Motor neuron (in vitro differentiated cells): ENCODE measurements around the gene TPP2. TPM values are rescaled to one million over a fixed set of nuclear protein-coding genes. Genes with fewer than 3 reads are reported as not detected.

Experiments used
- ATAC-seq, 8 experiments: fragments of 200-7000 bp; cut with Tn5 transposase; replicated peaks in 6 of 8; 2 replicates each; pipeline ENCODE4 v1.8.0; 2021; ENCODE audit warnings: mild to moderate bottlenecking in 8 of 8, moderate library complexity in 8 of 8
- H3K27ac ChIP-seq, 2 donors: fragments of 250-450 bp; sonication (Bioruptor Pico); 2 replicates each; pipeline ENCODE4 v1.9.0; 2021; ENCODE audit warnings: antibody characterized with exemption in 2 of 2, mild to moderate bottlenecking in 2 of 2, moderate library complexity in 1 of 2
- H3K4me1 ChIP-seq, 2 donors: fragments of 250-450 bp; sonication (Bioruptor Pico); replicated peaks in 1 of 2; 2 replicates each; pipeline ENCODE4 v1.6.1; 2021; ENCODE audit warnings: antibody characterized with exemption in 2 of 2, mild to moderate bottlenecking in 2 of 2, moderate library complexity in 1 of 2
- H3K4me3 ChIP-seq, 5 donors: fragments of 250-450 bp; sonication (Bioruptor Pico); 2 replicates each; pipeline ENCODE4 v1.9.0; 2021; ENCODE audit warnings: antibody characterized with exemption in 5 of 5, mild to moderate bottlenecking in 5 of 5, moderate library complexity in 4 of 5
- WGBS, 10 experiments: fragments of 450-650 bp; shearing (Covaris generic); methylation state at CpG; one replicate each; pipeline ENCODE4 v1.0.0; 2022; 5-methylcytosine and 5-hydroxymethylcytosine counted together
- in situ Hi-C, 9 experiments: fragments of 400-800 bp; cut with MboI; loops; one replicate each; pipeline ENCODE4 v1.15.0; 2021; ENCODE audit warnings: low sequenced_read_pairs in 9 of 9, low pct_unique_long_range_greater_than_20kb in 2 of 9; ENCODE audit not compliant: unreplicated experiment in 9 of 9
- total RNA-seq, 8 experiments: library from RNA; unstranded; fragments of 300-600 nt; gene quantifications; 2 replicates each; pipeline versions ENCODE4 v1.2.3 to v1.2.4, GENCODE V29; 2022

TPP2 gene
- total RNA-seq, 8 experiments from 2014 or later = 22.0 to 70.8 (median 38.0) TPM

DNA sequence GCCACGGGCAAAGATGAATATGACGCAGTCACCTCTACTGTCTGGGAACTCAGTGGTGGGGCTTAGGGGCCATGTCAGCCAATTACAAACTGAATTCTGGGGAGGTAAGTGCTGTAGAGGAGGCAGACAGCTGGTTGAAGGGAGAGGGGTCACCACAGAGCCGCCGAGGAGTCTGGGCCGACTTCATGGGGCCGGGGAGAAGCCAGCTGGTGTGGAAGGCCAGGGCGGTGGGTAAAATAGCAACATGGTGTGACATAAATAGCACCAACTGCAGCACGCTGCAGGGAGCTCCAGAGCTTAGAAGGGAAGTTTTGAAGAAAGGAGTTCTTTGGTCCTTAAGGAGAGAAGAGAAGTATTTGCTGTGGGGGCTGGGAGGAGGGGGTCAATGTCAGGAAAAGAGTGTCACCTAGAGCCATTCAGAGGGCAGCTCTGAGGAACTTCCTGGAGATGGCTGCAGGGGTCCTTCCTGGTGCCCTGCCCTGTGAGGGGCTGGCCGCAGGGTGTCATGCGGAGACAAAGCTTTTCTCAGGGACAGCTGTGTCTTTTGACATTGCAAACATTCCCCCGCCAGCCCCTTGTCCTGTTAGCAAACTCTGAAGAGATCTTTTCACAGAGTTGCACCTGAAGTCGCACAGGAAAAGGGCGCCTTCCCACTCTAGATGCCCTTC is 91.7 kb downstream of the TPP2 start:
- Histone ChIP-seq H3K4me3 (no peak overlapping the region), H3K4me1 (no peaks in the 10 kb centered on the region), H3K27ac (no peak overlapping the region)
- WGBS, 10 experiments = 0 to 94% (median 39%) methylated on average over 1 to 9 of the region's 13 CpGs; no CpG with 5 or more reads in 3 of the 10 experiments
- no peak for ATAC-seq
- in situ Hi-C loops = no loop called here

- in situ Hi-C loops = no loop called here
- no peak for ATAC-seq
- no peak overlapping the region for H3K27ac ChIP-seq
- WGBS, 10 experiments = 40 to 100% (median 97%) methylated on average over 1 to 4 of the region's 4 CpGs; no CpG with 5 or more reads in 1 of the 10 experiments
- H3K4me1 ChIP-seq = no peaks in the 10 kb centered on the region
- no peak overlapping the region for H3K4me3 ChIP-seq
Observed at GRCh38 chr13:102690883-102691282, 94.1 kb downstream of the TPP2 start.

DNA sequence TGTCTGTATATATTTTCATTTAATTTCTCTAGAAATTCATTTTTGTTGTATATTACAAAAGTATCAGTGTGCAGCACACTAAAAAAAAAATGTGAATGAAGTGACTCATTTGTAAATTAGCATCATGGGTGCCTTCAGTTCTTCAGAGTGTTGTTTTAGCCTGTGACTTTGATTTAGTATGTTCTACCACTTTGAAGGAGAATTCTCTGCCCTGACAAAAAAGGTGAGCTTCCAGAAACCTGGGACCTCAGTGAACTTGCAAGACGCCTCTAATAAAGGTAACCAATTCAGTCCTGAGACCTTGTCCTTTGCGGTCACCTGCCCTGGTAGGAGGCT is 95.7 kb downstream of the TPP2 start:
- Histone ChIP-seq H3K4me1 (no peaks in the 10 kb centered on the region), H3K4me3 (no peak overlapping the region), H3K27ac (no peak overlapping the region)
- in situ Hi-C loops = no loop called here
- 20 to 100% (median 93%) methylated on average over 1 to 2 of the region's 2 CpGs; no CpG with 5 or more reads in 5 of the 10 experiments for WGBS, 10 experiments
- ATAC-seq = peak in 2 of 8 experiments; percentile 73 to 80

DNA sequence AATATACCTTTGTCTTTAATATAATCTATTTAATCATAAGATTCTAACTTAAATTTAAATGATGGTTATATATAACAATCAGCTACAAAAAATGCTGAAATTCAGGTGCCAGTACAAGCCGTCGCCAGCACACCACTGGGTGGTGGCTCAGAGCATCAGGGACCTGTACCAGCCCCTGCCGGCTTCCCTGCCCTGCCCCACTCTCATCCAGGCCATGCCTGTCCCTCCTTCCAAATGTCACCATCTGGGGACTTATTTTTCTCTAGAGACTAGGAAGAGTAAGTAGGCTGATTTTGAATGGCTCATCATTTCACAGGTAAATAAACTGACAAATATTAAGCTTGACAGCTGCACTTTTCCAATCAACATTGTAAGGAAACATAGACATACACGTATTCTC is 96.5 kb downstream of the TPP2 start:
- H3K4me3 ChIP-seq = no peak overlapping the region
- ATAC-seq = no peak
- no peak overlapping the region for H3K27ac ChIP-seq
- in situ Hi-C loops = no loop called here
- no peaks in the 10 kb centered on the region for H3K4me1 ChIP-seq
- WGBS, 10 experiments = 67 to 100% (median 80%) methylated on average over 1 to 3 of the region's 4 CpGs; no CpG with 5 or more reads in 5 of the 10 experiments

DNA sequence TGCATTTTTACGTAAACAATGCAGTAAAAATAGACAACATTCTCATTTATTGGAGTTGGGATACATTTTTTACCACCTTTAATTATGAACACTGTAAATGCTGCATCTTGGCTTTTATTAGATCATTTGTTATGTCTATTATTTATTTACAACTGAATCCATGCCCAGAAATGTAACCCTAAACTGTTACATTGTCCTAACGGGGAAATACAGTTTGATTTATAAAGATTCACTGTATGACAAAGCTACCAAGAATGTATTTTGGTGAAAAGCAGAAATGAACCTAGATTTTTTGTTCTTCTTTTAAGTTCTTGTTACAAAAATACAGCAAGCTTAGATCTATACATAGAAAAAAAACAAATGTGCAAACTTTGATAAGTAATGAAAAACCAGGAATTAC is 97.0 kb downstream of the TPP2 start:
- 28 to 100% (median 61%) methylated on average over 2 of the region's 2 CpGs for WGBS, 10 experiments
- Histone ChIP-seq H3K4me3 (no peak overlapping the region), H3K4me1 (no peaks in the 10 kb centered on the region), H3K27ac (no peak overlapping the region)
- no peak for ATAC-seq
- in situ Hi-C loops = no loop called here

DNA sequence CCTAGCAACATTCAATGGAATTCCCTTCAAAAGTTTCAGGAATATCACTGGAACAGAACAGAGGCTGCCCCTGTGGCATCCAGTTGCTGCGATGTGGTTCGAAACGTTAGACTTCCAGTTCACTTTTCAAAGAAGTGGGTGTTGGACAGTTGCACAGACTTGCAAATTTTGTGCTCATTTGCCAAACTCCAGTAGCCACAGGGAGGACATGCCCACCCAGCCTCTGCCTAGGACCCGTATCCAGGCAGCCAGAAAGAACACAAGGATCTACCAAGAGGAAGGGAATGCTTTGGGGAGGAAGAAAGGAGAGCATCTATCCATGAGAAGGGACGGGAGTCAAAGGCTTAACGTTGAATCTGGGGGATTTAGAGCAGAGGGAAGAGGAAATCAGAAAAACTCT is 98.2 kb downstream of the TPP2 start, which contains the start of gene METTL21C:
Gene METTL21C, minus strand, starts transcription at position 108 of the 400 bp plus-strand sequence. CDS start 546 bp downstream, outside the sequence.
- Histone ChIP-seq H3K4me3 (no peak within 1 kb of the TSS), H3K4me1 (no peaks in the 10 kb centered on the region), H3K27ac (no peak within 1 kb of the TSS)
- 57 to 100% (median 71%) methylated on average over 1 to 5 of the region's 6 CpGs; no CpG with 5 or more reads in 3 of the 10 experiments for WGBS, 10 experiments
- in situ Hi-C loops = no loop called here
- peak in 2 of 8 experiments; percentile 79 to 81 for ATAC-seq

GRCh38 chr13:102696465-102696864 is 99.7 kb downstream of the TPP2 start:
- H3K4me1 ChIP-seq = no peaks in the 10 kb centered on the region
- no peak overlapping the region for H3K4me3 ChIP-seq
- WGBS, 10 experiments = 30 to 100% (median 82%) methylated on average over 1 to 4 of the region's 4 CpGs; no CpG with 5 or more reads in 4 of the 10 experiments
- H3K27ac ChIP-seq = no peak overlapping the region
- in situ Hi-C loops = no loop called here
- no peak for ATAC-seq

DNA sequence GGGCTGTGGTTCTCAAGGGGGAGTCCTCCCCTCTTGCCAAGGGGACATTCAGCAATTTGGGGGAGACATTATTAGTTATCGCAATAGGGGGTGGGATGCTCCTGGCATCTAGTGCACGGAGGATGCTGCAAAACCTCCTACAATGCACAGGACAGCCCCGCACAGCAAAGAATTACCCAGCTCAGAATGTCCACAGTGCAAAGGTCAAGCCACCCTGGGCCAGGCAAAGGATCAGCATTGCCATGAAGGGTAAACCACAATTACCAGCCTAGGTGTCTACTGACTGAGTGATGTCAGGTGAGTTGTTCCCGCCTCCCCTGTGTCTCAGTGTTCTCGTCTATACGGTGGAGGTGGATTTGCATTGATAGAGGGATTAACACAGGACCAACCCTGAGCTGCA is 100.5 kb downstream of the TPP2 start:
- no peak overlapping the region for H3K4me3 ChIP-seq
- no peak for ATAC-seq
- in situ Hi-C loops = no loop called here

GRCh38 chr13:102697929-102698648 is 101.3 kb downstream of the TPP2 start:
- in situ Hi-C loops = no loop called here
- Histone ChIP-seq H3K27ac (no peak overlapping the region), H3K4me1 (no peaks in the 10 kb centered on the region), H3K4me3 (no peak overlapping the region)
- no peak for ATAC-seq
- WGBS, 10 experiments = 50 to 100% (median 87%) methylated on average over 1 to 6 of the region's 8 CpGs; no CpG with 5 or more reads in 2 of the 10 experiments

More for the DNA sequence above, 100.5 kb downstream of the TPP2 start:
- Histone ChIP-seq H3K27ac (no peak overlapping the region), H3K4me1 (no peaks in the 10 kb centered on the region)
- 60 to 100% (median 82%) methylated on average over 1 to 5 of the region's 6 CpGs; no CpG with 5 or more reads in 2 of the 10 experiments for WGBS, 10 experiments

DNA sequence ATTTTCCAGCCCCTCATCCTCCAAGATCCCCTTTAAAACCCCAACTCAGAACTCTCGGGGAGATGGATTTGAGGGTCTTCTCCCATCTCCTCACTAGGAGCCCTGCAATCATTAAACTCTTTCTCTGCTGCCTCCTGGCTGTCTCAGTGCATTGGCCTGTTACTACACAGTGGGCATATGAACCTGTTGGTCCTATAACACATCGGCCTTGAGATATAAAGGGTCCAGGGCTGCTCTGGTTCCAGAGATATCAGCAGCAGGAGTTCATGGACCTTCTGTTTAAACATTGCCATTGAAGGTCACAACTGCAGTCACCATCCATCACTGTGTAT is 101.8 kb downstream of the TPP2 start:
- WGBS, 10 experiments = 40 to 86% (median 63%) methylated on average over 1 to 2 of the region's 2 CpGs; no CpG with 5 or more reads in 3 of the 10 experiments
- H3K27ac ChIP-seq = no peak overlapping the region
- in situ Hi-C loops = no loop called here
- no peak for ATAC-seq
- H3K4me3 ChIP-seq = no peak overlapping the region
- H3K4me1 ChIP-seq = no peaks in the 10 kb centered on the region

GRCh38 chr13:102699504-102699903 is 102.7 kb downstream of the TPP2 start:
- Histone ChIP-seq H3K27ac (no peak overlapping the region), H3K4me1 (no peaks in the 10 kb centered on the region), H3K4me3 (no peak overlapping the region)
- ATAC-seq = no peak
- WGBS, 10 experiments = 29 to 90% (median 80%) methylated on average over 1 of the region's 3 CpGs; no CpG with 5 or more reads in 7 of the 10 experiments
- in situ Hi-C loops = no loop called here

DNA sequence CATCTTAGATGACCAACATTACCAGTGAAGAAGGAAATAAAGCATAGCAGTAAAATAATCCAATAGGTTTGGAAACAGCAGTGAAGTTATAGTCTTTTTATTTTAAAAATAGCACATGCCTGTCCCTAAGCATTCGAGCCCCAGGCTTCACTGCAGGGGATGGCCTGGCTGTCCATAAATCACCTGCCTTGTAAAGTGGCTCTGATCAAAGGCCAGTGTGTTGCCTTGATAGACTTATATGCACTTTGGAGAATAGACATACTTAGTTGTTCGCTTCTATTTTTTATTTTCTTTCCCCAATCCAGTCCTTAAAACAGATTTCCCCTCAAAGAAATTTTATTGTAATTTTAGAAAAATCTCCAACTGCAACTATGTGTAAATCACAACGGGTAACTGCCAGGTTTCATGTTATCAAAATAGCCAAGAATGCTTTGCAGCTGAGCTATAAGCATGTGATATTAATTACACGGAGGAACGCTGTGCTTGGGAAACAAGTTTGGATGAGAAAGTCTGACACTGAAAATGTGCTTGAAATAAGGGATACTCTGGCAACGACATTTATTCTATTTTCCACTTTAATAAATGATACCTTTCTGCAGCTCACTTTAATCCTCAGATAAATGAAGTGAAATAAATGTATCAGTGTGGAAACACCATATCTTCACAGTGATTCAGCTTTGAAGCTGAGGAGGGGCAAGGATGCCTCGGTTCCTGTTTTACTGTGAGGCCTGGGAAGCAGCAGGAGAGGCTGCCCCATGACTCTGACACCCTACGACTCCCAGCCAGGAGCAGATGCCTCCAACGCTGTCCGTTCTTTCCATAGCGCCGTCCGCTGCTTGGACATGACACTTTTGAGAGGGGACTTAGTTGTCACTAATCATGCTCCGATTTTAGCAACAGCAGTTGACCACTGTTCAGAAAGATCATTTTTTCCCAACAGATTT is 103.6 kb downstream of the TPP2 start:
- H3K27ac ChIP-seq = no peak overlapping the region
- 0 to 100% (median 71%) methylated on average over 1 to 12 of the region's 14 CpGs for WGBS, 10 experiments
- peak in 2 of 8 experiments; percentile 28 to 50 for ATAC-seq
- in situ Hi-C loops = no loop called here
- H3K4me1 ChIP-seq = no peaks in the 10 kb centered on the region
- H3K4me3 ChIP-seq = no peak overlapping the region

- Histone ChIP-seq H3K4me1 (no peaks in the 10 kb centered on the region), H3K4me3 (no peak overlapping the region), H3K27ac (no peak overlapping the region)
- no peak for ATAC-seq
- WGBS, 10 experiments = 67 to 100% (median 85%) methylated on average over 1 to 5 of the region's 5 CpGs
- in situ Hi-C loops = no loop called here
Observed at GRCh38 chr13:102701331-102701730, 104.5 kb downstream of the TPP2 start.
